Activated naive CD4-positive, alpha-beta T cell treated with anti-CD3 and anti-CD28 coated beads, Interleukin-2, amount 50 U/mL, for 24 hours (primary cell): ENCODE measurements around the gene PPP1R11.

Source experiments
- H3K27ac Mint-ChIP-seq: one replicate; pipeline ENCODE4 v1.8.0; 2021; ENCODE audit warnings: mild to moderate bottlenecking, mixed read lengths
- H3K27me3 Mint-ChIP-seq: one replicate; pipeline ENCODE4 v1.8.0; 2021; ENCODE audit warnings: mixed read lengths
- H3K36me3 Mint-ChIP-seq: one replicate; pipeline ENCODE4 v1.8.0; 2021; ENCODE audit warnings: mixed read lengths
- H3K4me1 Mint-ChIP-seq: one replicate; pipeline ENCODE4 v1.8.0; 2021; ENCODE audit warnings: mixed read lengths
- H3K4me3 Mint-ChIP-seq: one replicate; pipeline ENCODE4 v1.8.0; 2021; ENCODE audit warnings: mild to moderate bottlenecking, mixed read lengths
- H3K9me3 Mint-ChIP-seq: one replicate; pipeline ENCODE4 v1.8.0; 2021; ENCODE audit warnings: mixed read lengths

The PPP1R11 gene

GRCh38 chr6:30074331-30075093 is 7.5 kb downstream of the PPP1R11 start:
- Mint-ChIP-seq H3K9me3 (no peaks in the 10 kb centered on the region), H3K27ac (peak overlapping the region; percentile 11), H3K4me1 (peaks cover 64% of the 10 kb centered on the region), H3K36me3 (peaks cover 19% of the 10 kb centered on the region), H3K4me3 (peak overlapping the region; percentile 63), H3K27me3 (peaks cover 42% of the 10 kb centered on the region)

GRCh38 chr6:30075094-30075789 is 8.2 kb downstream of the PPP1R11 start, which contains the start of gene RNF39:
RNF39 (minus strand) TSS chr6:30075769; CDS start chr6:30075585, 184 bp downstream.
- peaks cover 11% of the 10 kb centered on the region for H3K36me3 Mint-ChIP-seq
- peak within 1 kb of the TSS; percentile 65 for H3K4me3 Mint-ChIP-seq
- no peaks in the 10 kb centered on the region for H3K9me3 Mint-ChIP-seq
- H3K4me1 Mint-ChIP-seq: peaks cover 56% of the 10 kb centered on the region
- peak within 1 kb of the TSS; percentile 11 for H3K27ac Mint-ChIP-seq
- H3K27me3 Mint-ChIP-seq: peaks cover 39% of the 10 kb centered on the region

DNA sequence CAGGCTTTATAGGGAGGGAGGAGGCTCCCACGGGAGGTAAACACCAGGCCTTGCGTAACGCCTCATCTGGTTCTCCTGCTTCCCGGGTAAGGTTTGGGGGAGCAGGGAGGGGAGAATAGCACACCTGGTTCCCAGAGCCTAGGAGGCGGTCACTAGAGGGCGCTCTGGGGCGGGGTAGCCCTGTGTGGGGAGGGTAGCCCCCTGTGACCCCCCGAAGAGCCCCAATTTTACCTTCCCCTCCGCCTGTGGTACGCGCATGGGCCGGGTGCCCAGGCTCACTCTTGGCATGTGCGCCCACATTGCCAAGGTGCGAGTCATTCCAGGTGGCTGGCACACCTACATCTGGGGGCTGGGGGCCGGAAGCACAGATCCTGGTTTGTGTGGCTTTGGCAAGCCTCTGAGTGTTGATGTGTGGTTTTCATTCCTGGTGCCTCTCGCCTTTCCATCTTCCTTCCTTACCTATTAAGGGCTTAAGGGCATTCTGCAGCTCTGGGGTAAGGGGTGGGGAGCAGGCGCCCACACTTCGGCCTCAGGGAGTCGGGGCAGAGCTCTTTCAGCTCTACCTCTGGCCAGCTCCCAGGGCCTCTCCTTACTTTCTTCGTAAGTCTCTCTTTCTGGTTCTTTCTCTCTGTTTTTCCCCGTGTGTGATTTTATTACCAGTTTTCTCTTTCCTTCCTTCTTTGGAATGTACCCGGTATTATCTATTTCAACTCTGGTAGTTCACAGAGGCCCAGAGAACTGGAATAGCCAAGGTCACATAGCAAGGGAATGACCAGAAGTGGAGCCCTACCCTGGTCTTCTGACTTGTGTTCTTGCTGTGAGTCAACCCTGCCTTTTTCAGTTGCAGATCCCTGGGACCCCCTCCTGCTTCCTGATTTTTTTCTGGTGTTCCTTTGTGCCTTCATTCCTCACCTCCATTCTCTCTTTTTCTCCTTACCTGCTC is 9.1 kb downstream of the PPP1R11 start:
- Mint-ChIP-seq H3K9me3 (no peaks in the 10 kb centered on the region), H3K27me3 (peaks cover 32% of the 10 kb centered on the region), H3K4me1 (peaks cover 48% of the 10 kb centered on the region), H3K36me3 (peaks cover 6% of the 10 kb centered on the region), H3K27ac (no peak overlapping the region), H3K4me3 (peak overlapping the region; percentile 65)

DNA sequence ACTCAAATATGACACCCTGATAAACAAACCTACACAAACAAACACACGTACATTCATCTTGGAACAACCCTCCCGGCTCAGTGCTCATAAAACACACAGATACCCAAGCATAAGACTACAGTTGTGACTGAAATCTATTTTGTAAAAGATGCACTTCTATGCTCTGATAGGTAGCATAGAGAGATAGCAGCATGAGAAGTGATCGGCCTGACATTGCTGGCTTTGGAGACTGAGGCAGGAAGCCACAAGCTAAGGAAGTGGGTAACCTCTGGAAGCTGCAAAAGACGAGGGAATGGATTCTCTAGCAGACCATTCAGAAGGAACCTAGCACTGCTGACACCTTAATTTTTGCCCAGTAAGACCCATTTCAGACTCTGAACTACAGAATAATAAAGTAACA is 10.2 kb downstream of the PPP1R11 start:
- H3K4me1 Mint-ChIP-seq: peaks cover 40% of the 10 kb centered on the region
- H3K4me3 Mint-ChIP-seq: no peak overlapping the region
- no peaks in the 10 kb centered on the region for H3K9me3 Mint-ChIP-seq
- H3K27me3 Mint-ChIP-seq: peaks cover 24% of the 10 kb centered on the region
- peaks cover 3% of the 10 kb centered on the region for H3K36me3 Mint-ChIP-seq
- H3K27ac Mint-ChIP-seq: no peak overlapping the region

GRCh38 chr6:30087876-30088275 is 20.9 kb downstream of the PPP1R11 start:
- Mint-ChIP-seq H3K4me1 (no peaks in the 10 kb centered on the region), H3K27ac (peak overlapping the region; percentile 10), H3K4me3 (no peak overlapping the region), H3K9me3 (no peaks in the 10 kb centered on the region), H3K27me3 (peaks cover 27% of the 10 kb centered on the region), H3K36me3 (no peaks in the 10 kb centered on the region)

- Mint-ChIP-seq H3K27me3 (peaks cover 28% of the 10 kb centered on the region), H3K4me1 (peaks cover under 1% of the 10 kb centered on the region), H3K9me3 (no peaks in the 10 kb centered on the region), H3K27ac (no peak overlapping the region), H3K36me3 (no peaks in the 10 kb centered on the region), H3K4me3 (no peak overlapping the region)
Observed at GRCh38 chr6:30091577-30092381, 24.8 kb downstream of the PPP1R11 start.

- H3K4me1 Mint-ChIP-seq: peaks cover 13% of the 10 kb centered on the region
- no peak overlapping the region for H3K4me3 Mint-ChIP-seq
- H3K36me3 Mint-ChIP-seq: no peaks in the 10 kb centered on the region
- H3K27ac Mint-ChIP-seq: no peak overlapping the region
- H3K9me3 Mint-ChIP-seq: no peaks in the 10 kb centered on the region
- peaks cover 17% of the 10 kb centered on the region for H3K27me3 Mint-ChIP-seq
Observed at GRCh38 chr6:30092852-30093543, 26.0 kb downstream of the PPP1R11 start.

DNA sequence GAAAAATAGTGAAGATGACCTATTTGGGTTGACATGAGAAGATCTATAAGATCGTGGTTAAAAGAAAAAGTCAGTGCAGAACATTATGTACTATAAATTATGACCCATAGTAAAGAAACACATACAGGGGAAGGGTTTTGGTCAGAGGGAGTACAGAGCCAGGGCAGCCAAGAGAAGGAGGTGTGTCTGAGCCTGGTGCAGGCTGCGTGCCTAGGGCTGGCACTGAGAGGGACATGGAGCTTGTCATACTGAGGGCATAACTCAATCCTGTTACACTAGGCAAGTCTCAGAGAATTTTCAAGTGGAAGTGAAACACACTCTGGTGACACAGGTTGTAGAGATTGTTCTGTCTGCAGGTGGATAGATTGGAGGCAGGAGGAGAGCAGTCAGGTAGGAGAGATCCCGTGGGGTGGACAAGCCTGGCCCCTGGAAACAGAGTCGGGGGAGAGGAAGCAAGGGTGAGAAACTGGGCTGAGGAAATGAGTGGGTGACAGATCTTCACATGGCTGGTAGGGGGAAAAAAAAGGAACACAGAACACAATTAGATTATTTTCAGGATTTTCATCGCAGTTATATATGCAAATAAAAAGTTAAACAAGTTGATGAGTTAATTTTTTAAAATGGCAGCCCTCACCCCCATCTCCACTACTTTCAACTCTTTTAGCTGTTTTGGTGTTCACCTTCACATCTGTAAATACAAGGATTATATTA is 27.1 kb downstream of the PPP1R11 start:
- no peak overlapping the region for H3K27ac Mint-ChIP-seq
- peaks cover 23% of the 10 kb centered on the region for H3K4me1 Mint-ChIP-seq
- H3K27me3 Mint-ChIP-seq: peaks cover 16% of the 10 kb centered on the region
- no peak overlapping the region for H3K4me3 Mint-ChIP-seq
- H3K36me3 Mint-ChIP-seq: no peaks in the 10 kb centered on the region
- H3K9me3 Mint-ChIP-seq: no peaks in the 10 kb centered on the region

DNA sequence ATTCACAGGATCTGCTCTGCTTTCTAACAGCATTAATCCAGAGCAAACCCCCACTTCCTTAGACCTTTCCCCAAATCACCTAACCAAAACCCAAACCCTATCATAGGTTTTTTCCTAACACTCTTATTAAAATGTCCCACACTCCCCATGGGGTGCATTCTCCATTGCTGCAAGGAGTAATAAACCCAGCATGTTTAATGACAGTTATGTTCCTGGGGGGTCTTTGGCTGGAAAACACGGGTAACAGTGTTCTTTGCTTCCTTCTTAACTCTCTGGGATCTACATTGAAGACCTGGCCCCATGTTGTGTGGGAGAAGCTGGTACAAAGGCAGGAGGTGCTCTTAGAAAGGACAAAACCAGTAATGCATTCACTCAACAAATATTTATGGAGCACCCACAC is 29.8 kb downstream of the PPP1R11 start:
- H3K4me1 Mint-ChIP-seq: peaks cover 47% of the 10 kb centered on the region
- H3K27me3 Mint-ChIP-seq: peaks cover 21% of the 10 kb centered on the region
- no peaks in the 10 kb centered on the region for H3K36me3 Mint-ChIP-seq
- H3K9me3 Mint-ChIP-seq: no peaks in the 10 kb centered on the region
- H3K27ac Mint-ChIP-seq: no peak overlapping the region
- no peak overlapping the region for H3K4me3 Mint-ChIP-seq

- Mint-ChIP-seq H3K27me3 (peaks cover 17% of the 10 kb centered on the region), H3K27ac (peak overlapping the region; percentile 44), H3K36me3 (no peaks in the 10 kb centered on the region), H3K4me3 (peak overlapping the region; percentile 9), H3K4me1 (peaks cover 57% of the 10 kb centered on the region), H3K9me3 (no peaks in the 10 kb centered on the region)
Observed at GRCh38 chr6:30097902-30098768, 31.1 kb downstream of the PPP1R11 start.

DNA sequence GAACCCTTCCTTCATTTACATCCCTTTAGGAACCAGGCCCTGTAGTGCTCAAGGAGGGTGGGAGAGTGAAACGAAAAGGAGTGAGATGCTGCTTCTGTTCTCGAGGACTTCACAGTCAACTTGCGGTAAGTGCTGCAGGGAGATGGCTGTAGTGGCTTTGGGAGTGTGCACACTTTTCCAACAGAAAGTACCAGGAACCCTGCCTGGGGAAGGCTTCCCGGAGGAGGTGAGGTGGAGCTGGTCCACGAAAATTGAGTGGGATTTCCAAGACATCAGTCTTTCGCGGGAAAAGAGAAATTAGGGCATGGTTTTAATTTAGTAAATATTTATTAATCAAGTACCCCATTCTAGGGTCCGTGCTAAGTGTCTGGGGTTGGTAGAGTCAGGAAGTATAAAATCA is 33.2 kb downstream of the PPP1R11 start:
- peak overlapping the region; percentile 71 for H3K27ac Mint-ChIP-seq

GRCh38 chr6:30100585-30101443 is 33.8 kb downstream of the PPP1R11 start:
- Mint-ChIP-seq H3K27me3 (peaks cover 15% of the 10 kb centered on the region), H3K4me3 (peak overlapping the region; percentile 84), H3K27ac (peak overlapping the region; percentile 71), H3K9me3 (no peaks in the 10 kb centered on the region), H3K4me1 (peaks cover 64% of the 10 kb centered on the region), H3K36me3 (no peaks in the 10 kb centered on the region)

More for the DNA sequence above, 33.2 kb downstream of the PPP1R11 start:
- Mint-ChIP-seq H3K4me1 (peaks cover 64% of the 10 kb centered on the region), H3K9me3 (no peaks in the 10 kb centered on the region), H3K36me3 (no peaks in the 10 kb centered on the region), H3K27me3 (peaks cover 15% of the 10 kb centered on the region), H3K4me3 (peak overlapping the region; percentile 78)
